Astrocyte (in vitro differentiated cells and primary cell): ENCODE measurements around the gene UGT1A9. TPM values are rescaled to one million over a fixed set of nuclear protein-coding genes. Genes with fewer than 3 reads are reported as not detected.

Source experiments
- DNase-seq: peaks from one replicate; pipeline ENCODE4 v3.0.0-alpha.2; 2010; ENCODE audit warnings: low read depth
- FAIRE-seq: peaks from 2 replicates; lab custom pipeline; 2011; peaks lifted over from hg19 to GRCh38; lab: Jason Lieb, UNC
- H2AFZ ChIP-seq: 2 replicates; pipeline ENCODE4 v1.6.0; 2012; ENCODE audit warnings: low read depth, low read length, inconsistent platforms
- H3K27ac ChIP-seq: 2 replicates; pipeline ENCODE4 v1.5.1; 2011; ENCODE audit warnings: low read depth, low read length, inconsistent platforms
- H3K27me3 ChIP-seq: 2 replicates; pipeline ENCODE4 v1.6.0; 2011; ENCODE audit warnings: low read length, inconsistent platforms; ENCODE audit not compliant: insufficient read depth
- H3K36me3 ChIP-seq: 2 replicates; pipeline ENCODE4 v1.5.1; 2011; ENCODE audit warnings: low read length, inconsistent platforms; ENCODE audit not compliant: insufficient read depth
- H3K4me1 ChIP-seq: 2 replicates; pipeline ENCODE4 v1.5.1; 2011; ENCODE audit warnings: low read length, inconsistent platforms; ENCODE audit not compliant: insufficient read depth
- H3K4me2 ChIP-seq: 2 replicates; pipeline ENCODE4 v1.6.0; 2012; ENCODE audit warnings: low read length, inconsistent platforms
- H3K4me3 ChIP-seq: 2 replicates; pipeline ENCODE4 v1.5.1; 2011; ENCODE audit warnings: low read depth, mild to moderate bottlenecking, low read length, inconsistent platforms; ENCODE audit not compliant: insufficient read depth
- H3K79me2 ChIP-seq: 2 replicates; pipeline ENCODE4 v1.6.0; 2012; ENCODE audit warnings: mild to moderate bottlenecking, low read length, inconsistent platforms; ENCODE audit not compliant: insufficient read depth
- H3K9ac ChIP-seq: 2 replicates; pipeline ENCODE4 v1.6.0; 2012; ENCODE audit warnings: mild to moderate bottlenecking, low read length, inconsistent platforms
- H3K9me3 ChIP-seq: 2 replicates; pipeline ENCODE4 v1.5.1; 2012; ENCODE audit warnings: low read depth, mild to moderate bottlenecking, low read length, inconsistent platforms; ENCODE audit not compliant: insufficient read depth
- H4K20me1 ChIP-seq: 2 replicates; pipeline ENCODE4 v1.6.0; 2012; ENCODE audit warnings: low read length, inconsistent platforms; ENCODE audit not compliant: insufficient read depth
- H3K27ac Mint-ChIP-seq: one replicate; pipeline ENCODE4 v1.8.0; 2021; ENCODE audit warnings: mild to moderate bottlenecking, mixed read lengths; ENCODE audit not compliant: unreplicated experiment
- H3K27me3 Mint-ChIP-seq: one replicate; pipeline ENCODE4 v1.8.0; 2021; ENCODE audit warnings: low read depth, mixed read lengths; ENCODE audit not compliant: unreplicated experiment
- H3K36me3 Mint-ChIP-seq: one replicate; pipeline ENCODE4 v1.8.0; 2021; ENCODE audit warnings: low read depth, mixed read lengths; ENCODE audit not compliant: unreplicated experiment
- H3K4me1 Mint-ChIP-seq: one replicate; pipeline ENCODE4 v1.8.0; 2021; ENCODE audit warnings: low read depth, mixed read lengths; ENCODE audit not compliant: unreplicated experiment
- H3K4me3 Mint-ChIP-seq: one replicate; pipeline ENCODE4 v1.8.0; 2021; ENCODE audit warnings: mild to moderate bottlenecking, moderate library complexity, mixed read lengths; ENCODE audit not compliant: unreplicated experiment
- H3K9me3 Mint-ChIP-seq: one replicate; pipeline ENCODE4 v1.8.0; 2021; ENCODE audit warnings: mild to moderate bottlenecking, mixed read lengths; ENCODE audit not compliant: unreplicated experiment
- EZH2 ChIP-seq: IDR thresholded peaks from 2 replicates; pipeline ENCODE4 v1.6.1; 2012; ENCODE audit warnings: mild to moderate bottlenecking, low read length, inconsistent platforms; ENCODE audit not compliant: insufficient read depth
- total RNA-seq: library from RNA; stranded (reverse); gene quantifications from 2 replicates; pipeline ENCODE4 v1.2.1, GENCODE V29; 2021
- TF ChIP-seq, protein P1 (sequence below): IDR thresholded peaks from 2 replicates; pipeline ENCODE4 v1.5.1; 2011; ENCODE audit warnings: low read depth, mild to moderate bottlenecking, inconsistent platforms, low read length, moderate library complexity; ENCODE audit not compliant: insufficient read depth

UGT1A9 gene
- total RNA-seq, 1 donor from 2014 or later = not detected

- Histone ChIP-seq H3K27ac (no peak overlapping the region), H3K4me1 (no peaks in the 10 kb centered on the region), H3K9ac (no peak overlapping the region), H3K79me2 (no peaks in the 10 kb centered on the region), H3K4me2 (no peak overlapping the region), H3K4me3 (no peak overlapping the region), H3K36me3 (no peaks in the 10 kb centered on the region), H3K9me3 (no peaks in the 10 kb centered on the region), H3K27me3 (peaks cover 2% of the 10 kb centered on the region), H2AFZ (no peak overlapping the region), H4K20me1 (no peaks in the 10 kb centered on the region)
- no peak overlapping the region for H3K27ac Mint-ChIP-seq
- no peaks in the 10 kb centered on the region for H3K4me1 Mint-ChIP-seq
- peaks cover 6% of the 10 kb centered on the region for H3K9me3 Mint-ChIP-seq
- peaks cover 5% of the 10 kb centered on the region for H3K27me3 Mint-ChIP-seq
- H3K4me3 Mint-ChIP-seq = no peak overlapping the region
- H3K36me3 Mint-ChIP-seq = no peaks in the 10 kb centered on the region
- DNase-seq (no peak), FAIRE-seq (no peak)
- TF ChIP-seq EZH2 = no peak
- TF ChIP-seq, protein P1, sequence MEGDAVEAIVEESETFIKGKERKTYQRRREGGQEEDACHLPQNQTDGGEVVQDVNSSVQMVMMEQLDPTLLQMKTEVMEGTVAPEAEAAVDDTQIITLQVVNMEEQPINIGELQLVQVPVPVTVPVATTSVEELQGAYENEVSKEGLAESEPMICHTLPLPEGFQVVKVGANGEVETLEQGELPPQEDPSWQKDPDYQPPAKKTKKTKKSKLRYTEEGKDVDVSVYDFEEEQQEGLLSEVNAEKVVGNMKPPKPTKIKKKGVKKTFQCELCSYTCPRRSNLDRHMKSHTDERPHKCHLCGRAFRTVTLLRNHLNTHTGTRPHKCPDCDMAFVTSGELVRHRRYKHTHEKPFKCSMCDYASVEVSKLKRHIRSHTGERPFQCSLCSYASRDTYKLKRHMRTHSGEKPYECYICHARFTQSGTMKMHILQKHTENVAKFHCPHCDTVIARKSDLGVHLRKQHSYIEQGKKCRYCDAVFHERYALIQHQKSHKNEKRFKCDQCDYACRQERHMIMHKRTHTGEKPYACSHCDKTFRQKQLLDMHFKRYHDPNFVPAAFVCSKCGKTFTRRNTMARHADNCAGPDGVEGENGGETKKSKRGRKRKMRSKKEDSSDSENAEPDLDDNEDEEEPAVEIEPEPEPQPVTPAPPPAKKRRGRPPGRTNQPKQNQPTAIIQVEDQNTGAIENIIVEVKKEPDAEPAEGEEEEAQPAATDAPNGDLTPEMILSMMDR = no peak
These were observed 17.3 kb downstream of the UGT1A9 start for GRCh38 chr2:233689031-233689430.

- Histone ChIP-seq H3K4me2 (no peak overlapping the region), H3K27ac (no peak overlapping the region), H3K27me3 (peaks cover 2% of the 10 kb centered on the region), H3K9me3 (no peaks in the 10 kb centered on the region), H3K79me2 (no peaks in the 10 kb centered on the region), H3K36me3 (no peaks in the 10 kb centered on the region), H2AFZ (no peak overlapping the region), H3K4me3 (no peak overlapping the region), H4K20me1 (no peaks in the 10 kb centered on the region), H3K9ac (no peak overlapping the region), H3K4me1 (no peaks in the 10 kb centered on the region)
- Mint-ChIP-seq H3K4me3 (no peak overlapping the region), H3K36me3 (no peaks in the 10 kb centered on the region), H3K9me3 (peaks cover 6% of the 10 kb centered on the region), H3K4me1 (no peaks in the 10 kb centered on the region), H3K27ac (no peak overlapping the region), H3K27me3 (peaks cover 5% of the 10 kb centered on the region)
- TF ChIP-seq EZH2 = no peak
- TF ChIP-seq, protein P1 = no peak
- FAIRE-seq (no peak), DNase-seq (no peak)
These were observed 17.8 kb downstream of the UGT1A9 start for GRCh38 chr2:233689501-233689900.

GRCh38 chr2:233690444-233690843 lies 18.7 kb downstream of the UGT1A9 start:
- H3K9ac ChIP-seq = no peak overlapping the region
- H3K9me3 ChIP-seq = no peaks in the 10 kb centered on the region
- no peak for FAIRE-seq
- no peak overlapping the region for H3K4me3 ChIP-seq
- TF ChIP-seq, protein P1 = no peak
- TF ChIP-seq EZH2 = no peak
- H3K4me3 Mint-ChIP-seq = no peak overlapping the region
- DNase-seq = no peak
- no peaks in the 10 kb centered on the region for H3K79me2 ChIP-seq
- peaks cover 5% of the 10 kb centered on the region for H3K27me3 Mint-ChIP-seq
- no peaks in the 10 kb centered on the region for H3K36me3 Mint-ChIP-seq
- no peaks in the 10 kb centered on the region for H4K20me1 ChIP-seq
- no peaks in the 10 kb centered on the region for H3K36me3 ChIP-seq
- H3K4me2 ChIP-seq = no peak overlapping the region
- no peak overlapping the region for H2AFZ ChIP-seq
- peaks cover 2% of the 10 kb centered on the region for H3K27me3 ChIP-seq
- no peak overlapping the region for H3K27ac Mint-ChIP-seq
- H3K4me1 Mint-ChIP-seq = no peaks in the 10 kb centered on the region
- peaks cover 6% of the 10 kb centered on the region for H3K9me3 Mint-ChIP-seq
- no peaks in the 10 kb centered on the region for H3K4me1 ChIP-seq
- H3K27ac ChIP-seq = no peak overlapping the region
